ENCODE data around the gene ARHGEF3.
A peak's percentile ranks its signal among the peaks of the same experiment; 100 is the strongest.

The ARHGEF3 gene

GRCh38 chr3:56822501-56822900 is 20.8 kb upstream of the ARHGEF3 start:
- DNase-seq = no peak

GRCh38 chr3:56819016-56819809 is 17.5 kb upstream of the ARHGEF3 start:
- DNase-seq = no peak

GRCh38 chr3:56818156-56818985 is 16.6 kb upstream of the ARHGEF3 start:
- DNase-seq = no peak

- DNase-seq = no peak
Observed at GRCh38 chr3:56817646-56818045, 15.9 kb upstream of the ARHGEF3 start.

GRCh38 chr3:56816061-56816460 is 14.3 kb upstream of the ARHGEF3 start:
- DNase-seq = no peak

- DNase-seq = no peak
Observed at GRCh38 chr3:56815589-56815988, 13.8 kb upstream of the ARHGEF3 start.

GRCh38 chr3:56813653-56813960 is 11.9 kb upstream of the ARHGEF3 start:
- DNase-seq = no peak

GRCh38 chr3:56812754-56813652 is 11.3 kb upstream of the ARHGEF3 start:
- no peak for DNase-seq

- DNase-seq = no peak
Observed at GRCh38 chr3:56811546-56812202, 9.9 kb upstream of the ARHGEF3 start.

- no peak for DNase-seq
Observed at GRCh38 chr3:56810577-56811545, 9.1 kb upstream of the ARHGEF3 start.

- DNase-seq = no peak
Observed at GRCh38 chr3:56806407-56806806, 4.7 kb upstream of the ARHGEF3 start.

GRCh38 chr3:56802790-56803189 is 1.0 kb upstream of the ARHGEF3 start:
- DNase-seq = no peak

- DNase-seq = no peak
Observed at GRCh38 chr3:56802378-56802745, 613 bp upstream of the ARHGEF3 start.

GRCh38 chr3:56800832-56801661 is 702 bp downstream of the ARHGEF3 start:
- no peak for DNase-seq

GRCh38 chr3:56800130-56800831 is 1.5 kb downstream of the ARHGEF3 start:
- no peak for DNase-seq

- DNase-seq = peak; percentile 86 to 89
Observed at GRCh38 chr3:56799251-56799882, 2.4 kb downstream of the ARHGEF3 start.

- DNase-seq = no peak
Observed at GRCh38 chr3:56796996-56797395, 4.8 kb downstream of the ARHGEF3 start.

GRCh38 chr3:56796202-56796601 is 5.5 kb downstream of the ARHGEF3 start:
- DNase-seq = no peak

- no peak for DNase-seq
Observed at GRCh38 chr3:56795829-56796185, 5.9 kb downstream of the ARHGEF3 start.
